HEK293T (cell line): Measurements from ENCODE around the gene KLK6.

Experiments
- CTCF ChIA-PET: fragments of 350-600 bp; formaldehyde crosslinking; extraction: SDS; loops from one replicate; lab custom pipeline; 2021; ENCODE audit warnings: antibody characterized with exemption, inconsistent platforms; lab: Yijun Ruan, JAX
- POLR2A ChIA-PET: fragments of 350-600 bp; formaldehyde crosslinking; extraction: SDS; loops from one replicate; lab custom pipeline; 2020; ENCODE audit warnings: antibody characterized with exemption, inconsistent platforms; lab: Yijun Ruan, JAX
- DNase-seq: peaks from one replicate; pipeline ENCODE4 v3.0.0; 2012; ENCODE audit warnings: mixed read lengths; ENCODE audit errors: extremely low spot score
- ARNT ChIP-seq: fragments of 450-650 bp; IDR thresholded peaks from 2 replicates; pipeline ENCODE4 v1.6.1; 2017; ENCODE audit warnings: mild to moderate bottlenecking
- BHLHE40 ChIP-seq: fragments of 450-650 bp; IDR thresholded peaks from 2 replicates; pipeline ENCODE4 v1.6.1; 2016; ENCODE audit warnings: mild to moderate bottlenecking, moderate library complexity, borderline replicate concordance
- CTBP1 ChIP-seq: fragments of 450-650 bp; IDR thresholded peaks from 2 replicates; pipeline ENCODE4 v1.6.1; 2016; ENCODE audit warnings: borderline replicate concordance
- ELF4 ChIP-seq: fragments of 450-650 bp; IDR thresholded peaks from 2 replicates; pipeline ENCODE4 v1.6.1; 2017; ENCODE audit warnings: antibody characterized with exemption
- FOXA1 ChIP-seq: fragments of 450-650 bp; IDR thresholded peaks from 2 replicates; pipeline ENCODE4 v1.6.1; 2016; ENCODE audit warnings: mild to moderate bottlenecking
- FOXK2 ChIP-seq: fragments of 450-650 bp; IDR thresholded peaks from 2 replicates; pipeline ENCODE4 v1.6.1; 2016; ENCODE audit warnings: mild to moderate bottlenecking
- FOXM1 ChIP-seq: fragments of 450-650 bp; IDR thresholded peaks from 2 replicates; pipeline ENCODE4 v1.6.1; 2017; ENCODE audit warnings: mild to moderate bottlenecking, borderline replicate concordance
- HDGF ChIP-seq: fragments of 450-650 bp; IDR thresholded peaks from 2 replicates; pipeline ENCODE4 v1.6.1; 2017; ENCODE audit warnings: antibody characterized with exemption, borderline replicate concordance
- L3MBTL2 ChIP-seq: fragments of 450-650 bp; conservative IDR thresholded peaks from 2 replicates; pipeline ENCODE4 v1.6.1; 2016; ENCODE audit warnings: mild to moderate bottlenecking
- LEF1 ChIP-seq: fragments of 450-650 bp; IDR thresholded peaks from 2 replicates; pipeline ENCODE4 v1.6.1; 2017; ENCODE audit warnings: mild to moderate bottlenecking, borderline replicate concordance
- NFRKB ChIP-seq: fragments of 450-650 bp; IDR thresholded peaks from 2 replicates; pipeline ENCODE4 v1.6.1; 2016; ENCODE audit warnings: mild to moderate bottlenecking, moderate library complexity
- SP1 ChIP-seq: fragments of 450-650 bp; IDR thresholded peaks from 2 replicates; pipeline ENCODE4 v1.6.1; 2017
- SUZ12 ChIP-seq: fragments of 450-650 bp; IDR thresholded peaks from 2 replicates; pipeline ENCODE4 v1.6.1; 2016; ENCODE audit warnings: mild to moderate bottlenecking
- TARDBP ChIP-seq: fragments of 450-650 bp; IDR thresholded peaks from 2 replicates; pipeline ENCODE4 v1.6.1; 2016
- ZNF384 ChIP-seq: fragments of 450-650 bp; IDR thresholded peaks from 2 replicates; pipeline ENCODE4 v1.6.1; 2016
- TF ChIP-seq, protein P1 (sequence below): fragments of 450-650 bp; IDR thresholded peaks from 2 replicates; pipeline ENCODE4 v1.6.1; 2016

The KLK6 gene

DNA sequence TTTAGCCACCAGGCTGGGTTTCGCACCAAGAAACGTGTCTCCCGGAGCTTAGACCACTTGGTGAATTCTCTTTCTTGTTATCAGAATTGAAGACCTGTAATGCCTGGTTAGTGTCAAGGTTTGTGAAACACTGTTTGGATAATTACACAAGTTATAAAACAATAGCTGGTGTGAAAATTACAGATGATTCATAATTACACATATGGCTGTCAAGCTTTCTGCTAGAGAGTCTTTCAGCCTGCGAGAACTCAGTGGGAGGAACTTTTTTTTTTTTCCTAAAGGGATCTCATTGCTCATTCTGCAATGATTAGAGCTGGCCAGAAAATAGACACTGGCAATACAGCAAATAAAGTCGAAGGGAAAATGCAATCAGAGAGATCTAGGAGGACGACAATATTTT lies 44.8 kb downstream of the KLK6 start:
- POLR2A ChIA-PET: no interaction called here
- CTCF ChIA-PET: no interaction called here

DNA sequence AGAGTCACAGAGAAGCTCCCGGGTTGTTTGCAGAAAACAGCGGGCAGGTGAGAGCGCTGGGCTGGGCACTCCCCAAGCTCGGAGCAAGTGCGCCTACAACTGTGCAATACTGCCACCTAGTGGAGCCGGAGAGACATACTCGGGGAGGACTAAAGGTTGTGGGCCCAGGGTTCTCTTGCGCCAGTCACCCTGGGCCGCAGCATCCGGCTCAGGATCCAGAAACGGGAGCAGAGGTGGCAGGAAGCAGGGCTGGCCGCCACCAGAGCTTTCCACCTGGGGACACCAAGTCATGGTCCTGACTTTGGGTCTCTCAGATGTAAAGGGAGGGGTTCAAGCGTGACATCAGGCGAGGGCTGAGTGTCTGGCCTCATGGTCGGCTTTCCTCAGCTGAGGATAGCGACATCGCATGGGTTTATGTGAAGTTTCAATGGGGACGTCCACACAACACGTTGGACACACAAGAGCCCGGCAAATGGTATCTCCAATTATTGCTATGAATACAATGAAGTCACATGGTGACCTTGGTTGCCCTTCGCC lies 47.0 kb downstream of the KLK6 start:
- DNase-seq: peak; percentile 89
- CTCF ChIA-PET: interaction anchor here (0.6 to 1.2 kb wide), 15 partner anchors 10 to 252 kb away, joined by 3 to 6 read pairs (median 4); partner anchors contain the start of gene ACP4
- TF ChIP-seq SUZ12: no peak
- POLR2A ChIA-PET: interaction anchor here (1.8 to 2.4 kb wide), 3 partner anchors 118 to 127 kb away, joined by 7 to 13 read pairs (median 9); no protein-coding TSS in a partner anchor

More for the DNA sequence above, 44.8 kb downstream of the KLK6 start:
- no peak for DNase-seq
- no peak for TF ChIP-seq SP1
- TF ChIP-seq LEF1: no peak
- no peak for TF ChIP-seq TARDBP
- TF ChIP-seq HDGF: no peak
- TF ChIP-seq NFRKB: no peak
- no peak for TF ChIP-seq FOXK2
- TF ChIP-seq FOXM1: no peak
- TF ChIP-seq ELF4: no peak
- TF ChIP-seq BHLHE40: no peak
- no peak for TF ChIP-seq SUZ12
- no peak for TF ChIP-seq ARNT
- no peak for TF ChIP-seq L3MBTL2
- no peak for TF ChIP-seq CTBP1
- no peak for TF ChIP-seq FOXA1
- TF ChIP-seq ZNF384: no peak
- TF ChIP-seq, protein P1, sequence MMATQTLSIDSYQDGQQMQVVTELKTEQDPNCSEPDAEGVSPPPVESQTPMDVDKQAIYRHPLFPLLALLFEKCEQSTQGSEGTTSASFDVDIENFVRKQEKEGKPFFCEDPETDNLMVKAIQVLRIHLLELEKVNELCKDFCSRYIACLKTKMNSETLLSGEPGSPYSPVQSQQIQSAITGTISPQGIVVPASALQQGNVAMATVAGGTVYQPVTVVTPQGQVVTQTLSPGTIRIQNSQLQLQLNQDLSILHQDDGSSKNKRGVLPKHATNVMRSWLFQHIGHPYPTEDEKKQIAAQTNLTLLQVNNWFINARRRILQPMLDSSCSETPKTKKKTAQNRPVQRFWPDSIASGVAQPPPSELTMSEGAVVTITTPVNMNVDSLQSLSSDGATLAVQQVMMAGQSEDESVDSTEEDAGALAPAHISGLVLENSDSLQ: no peak

DNA sequence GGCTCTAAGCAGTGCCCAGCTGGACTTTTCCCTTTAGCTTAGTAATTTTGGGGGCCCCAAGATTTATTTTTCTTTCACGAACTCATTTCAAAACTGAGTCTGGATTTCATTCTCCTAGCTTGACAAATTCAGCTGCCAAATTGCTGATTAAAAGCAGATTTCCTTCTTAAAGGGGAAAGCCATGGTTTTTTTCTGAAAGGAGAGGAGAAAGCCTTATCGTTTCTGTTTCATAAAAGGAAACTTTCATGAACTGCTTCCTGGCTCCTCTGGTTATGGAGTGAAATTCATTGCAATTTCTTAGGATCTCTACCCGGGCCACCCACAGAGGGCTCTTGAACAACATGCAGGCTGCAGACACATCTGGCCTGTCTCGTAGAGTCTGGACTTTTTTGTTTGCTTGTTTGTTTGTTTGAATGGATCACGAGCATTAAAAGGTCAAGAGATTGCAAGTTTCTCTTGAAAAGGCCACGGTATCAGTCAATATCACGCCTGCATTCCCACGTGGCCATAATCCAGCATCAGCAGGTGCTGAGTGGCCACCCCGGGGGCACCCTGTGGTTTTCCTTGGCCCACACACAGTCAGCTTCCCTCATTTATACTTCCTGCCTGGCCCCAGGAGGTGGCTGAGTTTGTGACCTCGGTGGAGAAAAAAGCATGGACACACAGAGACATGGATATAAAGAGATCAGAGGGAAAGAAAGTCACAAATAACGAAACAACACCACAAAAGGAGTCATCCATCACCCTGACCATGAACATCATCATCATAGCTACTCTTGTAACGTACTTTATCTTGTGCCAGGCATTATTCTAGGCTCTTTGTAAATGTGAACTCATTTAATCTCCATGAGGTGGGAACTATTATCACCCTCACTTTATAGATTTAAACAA lies 47.7 kb downstream of the KLK6 start:
- no peak for DNase-seq
- ChIA-PET CTCF (interaction anchor here (0.6 to 1.2 kb wide), 16 partner anchors 10 to 1287 kb away, joined by 3 to 6 read pairs (median 4); partner anchors contain the start of gene ACP4), POLR2A (interaction anchor here (1.8 to 2.4 kb wide), 3 partner anchors 117 to 126 kb away, joined by 7 to 13 read pairs (median 9); no protein-coding TSS in a partner anchor)
- TF ChIP-seq FOXK2: no peak
- TF ChIP-seq ELF4: no peak
- TF ChIP-seq HDGF: no peak
- no peak for TF ChIP-seq LEF1
- no peak for TF ChIP-seq SP1
- no peak for TF ChIP-seq FOXA1
- TF ChIP-seq L3MBTL2: no peak
- TF ChIP-seq, protein P1: no peak
- TF ChIP-seq BHLHE40: no peak
- no peak for TF ChIP-seq ZNF384
- TF ChIP-seq SUZ12: no peak
- TF ChIP-seq TARDBP: no peak
- TF ChIP-seq FOXM1: no peak
- no peak for TF ChIP-seq CTBP1
- TF ChIP-seq NFRKB: no peak
- no peak for TF ChIP-seq ARNT

DNA sequence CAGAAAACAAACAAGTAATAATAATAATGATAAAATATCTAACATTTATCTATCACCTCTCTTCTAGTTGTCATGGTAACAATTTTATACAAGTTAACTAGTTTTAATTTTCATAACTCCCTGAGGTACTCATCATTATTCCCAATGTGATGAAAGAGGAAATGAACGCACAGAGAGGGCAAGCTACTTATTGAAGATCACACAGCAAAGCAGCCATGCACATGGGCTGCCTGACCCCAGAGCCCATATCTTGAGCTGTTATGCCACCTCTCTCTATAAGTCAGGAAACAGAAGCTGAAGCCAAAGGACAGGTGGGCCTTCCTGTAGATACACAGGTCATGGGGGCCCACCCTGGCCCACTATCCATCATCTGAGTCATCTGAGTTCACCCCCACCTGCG lies 53.3 kb downstream of the KLK6 start:
- CTCF ChIA-PET: no interaction called here
- no peak for TF ChIP-seq ZNF384
- TF ChIP-seq LEF1: no peak
- no peak for TF ChIP-seq FOXK2
- DNase-seq: no peak
- POLR2A ChIA-PET: no interaction called here

DNA sequence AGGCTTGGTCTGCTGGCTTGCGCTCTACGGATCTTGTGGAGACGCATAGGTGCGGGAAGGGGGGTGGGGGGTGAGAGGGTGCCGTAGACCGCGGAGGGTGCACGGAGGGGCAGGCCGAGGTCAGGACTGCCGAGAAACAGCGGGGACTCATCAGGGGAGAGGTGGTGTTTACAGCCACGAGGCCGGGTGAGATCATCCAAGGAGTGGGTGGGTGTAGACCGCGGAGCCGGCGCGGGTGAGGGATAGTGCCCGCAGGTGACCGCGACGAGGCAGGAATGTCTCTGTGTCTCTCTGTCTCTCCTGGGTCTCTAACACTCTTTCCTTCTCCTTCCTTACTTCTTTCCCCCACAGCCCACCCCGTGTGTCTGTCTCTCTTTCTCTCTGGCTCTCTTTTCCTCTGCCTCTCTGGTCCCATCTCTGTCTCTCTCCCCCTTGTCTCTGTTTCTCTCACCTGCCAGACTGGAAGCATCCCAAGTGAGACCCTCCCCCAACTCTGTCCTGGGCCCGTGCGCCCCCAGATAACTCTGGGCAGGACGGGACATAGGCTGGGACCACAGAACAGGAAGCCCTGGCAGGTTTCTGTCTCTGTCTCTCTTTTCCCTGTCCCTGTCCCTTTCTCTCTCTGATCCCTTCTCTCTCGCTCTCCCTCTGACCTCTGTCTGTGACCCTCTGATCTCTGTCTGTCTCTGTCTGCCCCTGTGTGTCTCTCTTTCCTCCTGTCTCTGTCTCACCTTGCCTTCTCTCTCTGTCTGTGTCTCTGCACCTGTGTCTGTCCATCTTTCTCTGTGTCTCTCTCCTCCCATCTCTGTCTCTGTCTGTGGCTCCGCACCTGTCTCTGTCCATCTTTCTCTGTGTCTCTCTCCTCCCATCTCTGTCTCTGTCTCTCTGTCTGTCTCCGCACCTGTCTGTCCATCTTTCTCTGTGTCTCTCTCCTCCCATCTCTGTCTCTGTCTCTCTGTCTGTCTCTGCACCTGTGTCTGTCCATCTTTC lies 56.4 kb downstream of the KLK6 start:
- TF ChIP-seq FOXK2 (no peak), ELF4 (no peak), SUZ12 (no peak), HDGF (no peak), ZNF384 (no peak), FOXA1 (no peak), SP1 (no peak), TARDBP (no peak), L3MBTL2 (no peak), BHLHE40 (no peak), FOXM1 (no peak), LEF1 (no peak), NFRKB (no peak), ARNT (no peak), CTBP1 (no peak)
- TF ChIP-seq, protein P1: no peak
- POLR2A ChIA-PET: no interaction called here
- CTCF ChIA-PET: interaction anchor here (1.4 kb wide), 1 partner anchor 9 kb away, joined by 5 read pairs; no protein-coding TSS in a partner anchor
- no peak for DNase-seq
